ENCODE results near the gene PPP1R36. TPM values are rescaled to one million over a fixed set of nuclear protein-coding genes. Genes with fewer than 3 reads are reported as not detected.

Gene PPP1R36, protein sequence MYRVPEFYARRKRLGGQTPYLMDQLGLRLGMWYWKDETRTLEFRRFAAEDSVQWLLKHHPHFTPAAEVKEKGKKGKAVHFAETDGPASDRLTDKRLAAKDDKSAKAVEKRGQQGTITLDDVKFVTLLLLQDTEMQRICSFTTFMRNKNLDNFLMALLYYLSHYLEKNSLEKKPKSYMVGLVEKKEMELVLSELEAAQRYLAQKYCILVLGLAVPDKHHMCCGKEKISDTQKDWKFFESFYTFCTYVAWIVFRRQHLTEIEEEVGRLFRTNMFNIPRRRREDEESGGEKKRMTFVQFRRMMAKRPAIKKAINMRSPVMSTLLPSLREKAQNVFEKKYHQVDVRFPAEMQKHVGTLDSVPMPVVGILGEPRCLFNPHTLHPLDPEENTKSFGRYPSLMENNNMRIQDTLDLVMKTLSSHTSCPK
- total RNA-seq = under 1 TPM in 3 of 4 donors, not detected in 1; 0.34 to 0.83 (median 0.71) TPM

- Histone ChIP-seq H3K27ac (replicated peaks in 1 of 4) (peak within 1 kb of the TSS; percentile 51 to 63 (median 59)), H3K9me3 (no peaks in the 10 kb centered on the region), H3K4me1 (peaks cover 11 to 24% (median 21%) of the 10 kb centered on the region in 4 donors), H3K4me3 (peak within 1 kb of the TSS; percentile 39 to 54 (median 50)), H3K27me3 (peaks cover 0 to 4% (median 0%) of the 10 kb centered on the region in 4 donors), H3K36me3 (peaks cover 0 to 7% (median 0%) of the 10 kb centered on the region in 4 donors)
- intact Hi-C loops (cut with DNase I) = no loop called here
- 25% methylated on average over 47 of the region's 54 CpGs for WGBS
- TF ChIP-seq POLR2AphosphoS5 (IDR thresholded peaks at IDR 0.05) (peak in 1 of 2 donors; percentile 10), EP300 (IDR thresholded peaks at IDR 0.05) (no peak)
- no peak for DNase-seq (ENCODE audit: extremely low spot score)
These were observed at the start of gene PPP1R36 for GRCh38 chr14:64549791-64550620. Gene PPP1R36, plus strand, starts transcription at chr14:64549961. Its CDS starts 37 bp downstream, at chr14:64549998.

DNA sequence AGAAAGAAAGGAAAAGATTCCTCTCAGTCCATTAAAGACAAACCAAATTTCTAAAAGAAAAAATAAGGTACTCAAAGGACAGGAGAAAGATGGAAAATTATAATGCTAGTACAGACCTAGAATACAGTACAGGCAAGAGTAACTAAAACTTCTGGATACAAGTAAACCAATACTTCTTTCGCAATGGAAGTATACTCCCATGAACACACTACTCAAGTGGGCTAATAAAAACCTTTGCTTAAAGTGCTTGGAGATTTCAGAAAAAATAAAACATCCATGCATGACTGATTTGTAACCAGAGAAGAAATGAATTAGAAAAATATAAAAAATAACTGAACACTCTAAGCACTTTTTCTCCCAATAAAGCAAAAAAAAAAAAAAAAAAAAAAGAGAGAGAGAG is 49.7 kb upstream of the PPP1R36 start:
- TF ChIP-seq POLR2A (IDR thresholded peaks at IDR 0.05; ENCODE audit: low read depth) (no peak), EP300 (IDR thresholded peaks at IDR 0.05) (no peak), POLR2AphosphoS5 (IDR thresholded peaks at IDR 0.05) (no peak)
- TF ChIP-seq, protein P1, sequence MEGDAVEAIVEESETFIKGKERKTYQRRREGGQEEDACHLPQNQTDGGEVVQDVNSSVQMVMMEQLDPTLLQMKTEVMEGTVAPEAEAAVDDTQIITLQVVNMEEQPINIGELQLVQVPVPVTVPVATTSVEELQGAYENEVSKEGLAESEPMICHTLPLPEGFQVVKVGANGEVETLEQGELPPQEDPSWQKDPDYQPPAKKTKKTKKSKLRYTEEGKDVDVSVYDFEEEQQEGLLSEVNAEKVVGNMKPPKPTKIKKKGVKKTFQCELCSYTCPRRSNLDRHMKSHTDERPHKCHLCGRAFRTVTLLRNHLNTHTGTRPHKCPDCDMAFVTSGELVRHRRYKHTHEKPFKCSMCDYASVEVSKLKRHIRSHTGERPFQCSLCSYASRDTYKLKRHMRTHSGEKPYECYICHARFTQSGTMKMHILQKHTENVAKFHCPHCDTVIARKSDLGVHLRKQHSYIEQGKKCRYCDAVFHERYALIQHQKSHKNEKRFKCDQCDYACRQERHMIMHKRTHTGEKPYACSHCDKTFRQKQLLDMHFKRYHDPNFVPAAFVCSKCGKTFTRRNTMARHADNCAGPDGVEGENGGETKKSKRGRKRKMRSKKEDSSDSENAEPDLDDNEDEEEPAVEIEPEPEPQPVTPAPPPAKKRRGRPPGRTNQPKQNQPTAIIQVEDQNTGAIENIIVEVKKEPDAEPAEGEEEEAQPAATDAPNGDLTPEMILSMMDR (IDR thresholded peaks at IDR 0.05) = no peak
- WGBS = 88% methylated on average over 1 of the region's 1 CpG
- H3K27me3 ChIP-seq = no peaks in the 10 kb centered on the region
- H3K36me3 ChIP-seq = peaks cover 0 to 9% (median 5%) of the 10 kb centered on the region in 4 donors
- H3K27ac ChIP-seq (replicated peaks in 1 of 4) = peak overlapping the region in 3 of 4 donors; percentile 91 to 100 (median 99)
- no peaks in the 10 kb centered on the region for H3K9me3 ChIP-seq
- intact Hi-C loops (cut with DNase I) = loop anchor here (10.0 kb wide), 1 partner anchor 165 kb away; no protein-coding TSS in a partner anchor
- no peak for DNase-seq (ENCODE audit: extremely low spot score)
- H3K4me1 ChIP-seq = peaks cover 27 to 40% (median 35%) of the 10 kb centered on the region in 4 donors
- H3K4me3 ChIP-seq = no peak overlapping the region

GRCh38 chr14:64501411-64502171 is 48.2 kb upstream of the PPP1R36 start:
- intact Hi-C loops (cut with DNase I) = loop anchor here (10.0 kb wide), 1 partner anchor 167 kb away; no protein-coding TSS in a partner anchor
- H3K27me3 ChIP-seq = no peaks in the 10 kb centered on the region
- 57% methylated on average over 7 of the region's 8 CpGs for WGBS
- TF ChIP-seq EP300 (IDR thresholded peaks at IDR 0.05) (no peak), POLR2A (IDR thresholded peaks at IDR 0.05; ENCODE audit: low read depth) (no peak), POLR2AphosphoS5 (IDR thresholded peaks at IDR 0.05) (peak; percentile 78 to 87)
- TF ChIP-seq, protein P1 (IDR thresholded peaks at IDR 0.05) = peak in 1 of 3 experiments; percentile 33
- H3K27ac ChIP-seq (replicated peaks in 1 of 4) = peak overlapping the region; percentile 91 to 100 (median 97)
- H3K9me3 ChIP-seq = no peaks in the 10 kb centered on the region
- H3K4me3 ChIP-seq = peak overlapping the region; percentile 84 to 98 (median 86)
- H3K36me3 ChIP-seq = peaks cover 0 to 6% (median 0%) of the 10 kb centered on the region in 4 donors
- peak; percentile 92 for DNase-seq (ENCODE audit: extremely low spot score)
- peaks cover 35 to 49% (median 45%) of the 10 kb centered on the region in 4 donors for H3K4me1 ChIP-seq

DNA sequence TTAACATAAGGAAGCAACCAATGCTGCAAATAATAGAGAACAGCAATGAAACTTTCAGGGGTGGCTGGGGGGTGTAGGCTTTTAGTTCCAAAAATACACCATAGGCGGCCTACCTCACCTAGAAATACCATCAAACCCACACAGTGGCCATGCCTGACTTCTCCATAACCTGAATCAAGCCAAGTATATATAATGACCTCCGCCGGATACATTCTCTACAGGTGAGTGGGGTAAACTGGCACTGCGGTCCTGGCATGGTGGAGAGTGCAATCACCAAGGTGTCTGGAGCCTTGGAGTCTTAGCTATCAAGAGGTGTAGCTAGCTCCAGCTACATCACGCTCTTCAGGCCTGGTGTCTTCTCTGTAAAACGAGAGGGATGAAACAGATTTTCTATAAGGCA is 47.3 kb upstream of the PPP1R36 start:
- no peaks in the 10 kb centered on the region for H3K9me3 ChIP-seq
- peaks cover 0 to 6% (median 0%) of the 10 kb centered on the region in 4 donors for H3K36me3 ChIP-seq
- 76% methylated on average over 4 of the region's 6 CpGs for WGBS
- H3K4me3 ChIP-seq = peak overlapping the region; percentile 84 to 98 (median 86)
- intact Hi-C loops (cut with DNase I) = loop anchor here (10.0 kb wide), 1 partner anchor 168 kb away; no protein-coding TSS in a partner anchor
- peak overlapping the region; percentile 91 to 100 (median 97) for H3K27ac ChIP-seq (replicated peaks in 1 of 4)
- H3K27me3 ChIP-seq = no peaks in the 10 kb centered on the region
- DNase-seq (ENCODE audit: extremely low spot score) = no peak
- TF ChIP-seq POLR2A (IDR thresholded peaks at IDR 0.05; ENCODE audit: low read depth) (no peak), POLR2AphosphoS5 (IDR thresholded peaks at IDR 0.05) (no peak)
- peaks cover 36 to 55% (median 54%) of the 10 kb centered on the region in 4 donors for H3K4me1 ChIP-seq

Measured in esophagus muscularis mucosa (tissue), 4 donors.